ENCODE results near the gene TFR2. TPM values are rescaled to one million over a fixed set of nuclear protein-coding genes. Genes with fewer than 3 reads are reported as not detected.
A peak's percentile ranks its signal among the peaks of the same experiment; 100 is the strongest.

Gene TFR2
- 2.4 and 4.6 TPM in 2 replicates for total RNA-seq (2014; rRNA removed; shearing (Covaris generic))

GRCh38 chr7:100641463-100641859, at the start of gene TFR2:
Gene TFR2 (minus strand): TSS chr7:100641552. CDS start chr7:100641509, 43 bp downstream.
- DNase-seq (ENCODE audit: low read depth): no peak

- no peak for DNase-seq (ENCODE audit: low read depth)
Observed at GRCh38 chr7:100689230-100690135, 48.1 kb upstream of the TFR2 start.

GRCh38 chr7:100688326-100688860, 47.0 kb upstream of the TFR2 start:
- no peak for DNase-seq (ENCODE audit: low read depth)

- DNase-seq (ENCODE audit: low read depth): no peak
Observed at GRCh38 chr7:100687751-100688300, 46.5 kb upstream of the TFR2 start.

- DNase-seq (ENCODE audit: low read depth): no peak
Observed at GRCh38 chr7:100687261-100687660, 45.9 kb upstream of the TFR2 start.

- DNase-seq (ENCODE audit: low read depth): no peak
Observed at GRCh38 chr7:100686822-100687211, 45.5 kb upstream of the TFR2 start.

- no peak for DNase-seq (ENCODE audit: low read depth)
Observed at GRCh38 chr7:100686201-100686821, 45.0 kb upstream of the TFR2 start.

GRCh38 chr7:100685631-100686145, 44.3 kb upstream of the TFR2 start:
- DNase-seq (ENCODE audit: low read depth): no peak

GRCh38 chr7:100685049-100685605, 43.8 kb upstream of the TFR2 start:
- DNase-seq (ENCODE audit: low read depth): no peak

GRCh38 chr7:100684534-100685042, 43.2 kb upstream of the TFR2 start:
- no peak for DNase-seq (ENCODE audit: low read depth)

GRCh38 chr7:100683659-100684533, 42.5 kb upstream of the TFR2 start:
- no peak for DNase-seq (ENCODE audit: low read depth)

GRCh38 chr7:100682991-100683658, 41.8 kb upstream of the TFR2 start:
- DNase-seq (ENCODE audit: low read depth): no peak

- DNase-seq (ENCODE audit: low read depth): peak; percentile 77
Observed at GRCh38 chr7:100682228-100682741, 40.9 kb upstream of the TFR2 start.

- DNase-seq (ENCODE audit: low read depth): no peak
Observed at GRCh38 chr7:100681491-100682227, 40.3 kb upstream of the TFR2 start.

GRCh38 chr7:100680576-100681271, 39.4 kb upstream of the TFR2 start:
- DNase-seq (ENCODE audit: low read depth): no peak

GRCh38 chr7:100679927-100680575, 38.7 kb upstream of the TFR2 start:
- peak; percentile 35 for DNase-seq (ENCODE audit: low read depth)

GRCh38 chr7:100679129-100679926, 38.0 kb upstream of the TFR2 start:
- no peak for DNase-seq (ENCODE audit: low read depth)

Data from Daoy (cell line).